RWPE1 (cell line): ENCODE results near the gene SLC2A9.

Experiments used
- CTCF ChIA-PET: fragments of 350-600 bp; sonication (Branson Sonifier 250); formaldehyde crosslinking; extraction: SDS; loops from one replicate; lab custom pipeline; 2021; lab: Yijun Ruan, JAX
- POLR2A ChIA-PET: fragments of 400-600 bp; formaldehyde crosslinking; extraction: SDS; loops from one replicate; lab custom pipeline; 2020; ENCODE audit warnings: antibody characterized with exemption; ENCODE audit not compliant: low non-redundant PET; lab: Yijun Ruan, JAX
- DNase-seq: peaks from one replicate; pipeline ENCODE4 v3.0.0; 2012; ENCODE audit warnings: low spot score
- H3K27ac ChIP-seq: fragments of 450-650 bp; 2 replicates; pipeline ENCODE4 v1.5.1; 2017
- CTCF ChIP-seq: fragments of 450-650 bp; conservative IDR thresholded peaks from 2 replicates; pipeline ENCODE4 v1.5.1; 2017; ENCODE audit warnings: low read depth, mild to moderate bottlenecking

Gene SLC2A9

GRCh38 chr4:10018818-10019461 lies 2.4 kb downstream of the SLC2A9 start:
- ChIA-PET CTCF (interaction anchor here (0.6 to 0.8 kb wide), 2 partner anchors 18 to 1374 kb away, joined by 3 to 7 read pairs; no protein-coding TSS in a partner anchor), POLR2A (no interaction called here)
- peak; percentile 93 for DNase-seq
- peak; percentile 97 for TF ChIP-seq CTCF
- H3K27ac ChIP-seq: peak overlapping the region; percentile 98

- CTCF ChIA-PET: interaction anchor here (0.6 kb wide), 1 partner anchor 199 kb away, joined by 3 read pairs; no protein-coding TSS in a partner anchor
- POLR2A ChIA-PET: no interaction called here
- no peak overlapping the region for H3K27ac ChIP-seq
- TF ChIP-seq CTCF: no peak
- DNase-seq: no peak
Observed at GRCh38 chr4:10017037-10017893, 4.0 kb downstream of the SLC2A9 start.

GRCh38 chr4:10016169-10016568 lies 5.1 kb downstream of the SLC2A9 start:
- CTCF ChIA-PET: no interaction called here
- TF ChIP-seq CTCF: no peak
- H3K27ac ChIP-seq: no peak overlapping the region
- POLR2A ChIA-PET: no interaction called here
- no peak for DNase-seq

GRCh38 chr4:10015140-10015753 lies 6.0 kb downstream of the SLC2A9 start:
- TF ChIP-seq CTCF: peak; percentile 54
- H3K27ac ChIP-seq: no peak overlapping the region
- ChIA-PET CTCF (interaction anchor here (0.6 kb wide), 2 partner anchors 381 to 409 kb away, joined by 3 to 4 read pairs; no protein-coding TSS in a partner anchor), POLR2A (interaction anchor here (1.2 kb wide), 1 partner anchor 19 kb away, joined by 3 read pairs; no protein-coding TSS in a partner anchor)
- DNase-seq: no peak

GRCh38 chr4:10013722-10014121 lies 7.6 kb downstream of the SLC2A9 start:
- ChIA-PET CTCF (no interaction called here), POLR2A (no interaction called here)
- TF ChIP-seq CTCF: no peak; the same call in 1 of the 2 replicates
- no peak for DNase-seq
- H3K27ac ChIP-seq: 0 out of 2 replicates have a peak overlapping the region, but pooled peaks have one; percentile 0

- ChIA-PET POLR2A (no interaction called here), CTCF (no interaction called here)
- no peak for TF ChIP-seq CTCF
- DNase-seq: no peak
- no peak overlapping the region for H3K27ac ChIP-seq
Observed at GRCh38 chr4:10011885-10012284, 9.4 kb downstream of the SLC2A9 start.
